RPMI8226 (cell line): Measurements from ENCODE around the gene OSBPL6.
A peak's percentile ranks its signal among the peaks of the same experiment; 100 is the strongest.

Source experiments
- DNase-seq: peaks from one replicate; pipeline ENCODE4 v3.0.0-alpha.2; 2015

OSBPL6 gene

GRCh38 chr2:178361588-178361987, 167.3 kb downstream of the OSBPL6 start:
- DNase-seq, result no peak

- DNase-seq, result no peak
Observed at GRCh38 chr2:178363252-178363651, 168.9 kb downstream of the OSBPL6 start.

- DNase-seq, result no peak
Observed at GRCh38 chr2:178365116-178365515, 170.8 kb downstream of the OSBPL6 start.

- no peak for DNase-seq
Observed at GRCh38 chr2:178366412-178366811, 172.1 kb downstream of the OSBPL6 start.

- DNase-seq, result no peak
Observed at GRCh38 chr2:178367344-178367743, 173.0 kb downstream of the OSBPL6 start.

- DNase-seq, result no peak
Observed at GRCh38 chr2:178374865-178375264, 180.6 kb downstream of the OSBPL6 start.

- no peak for DNase-seq
Observed at GRCh38 chr2:178377046-178377445, 182.7 kb downstream of the OSBPL6 start.

GRCh38 chr2:178379162-178380004, 185.1 kb downstream of the OSBPL6 start:
- DNase-seq, result no peak

- DNase-seq, result no peak
Observed at GRCh38 chr2:178380763-178381162, 186.5 kb downstream of the OSBPL6 start.

GRCh38 chr2:178383718-178384117, 189.4 kb downstream of the OSBPL6 start:
- no peak for DNase-seq

- no peak for DNase-seq
Observed at GRCh38 chr2:178385595-178386148, 191.4 kb downstream of the OSBPL6 start.

- no peak for DNase-seq
Observed at GRCh38 chr2:178386986-178387597, 192.8 kb downstream of the OSBPL6 start.

GRCh38 chr2:178388287-178388686, 194.0 kb downstream of the OSBPL6 start:
- no peak for DNase-seq

GRCh38 chr2:178391701-178392100, 197.4 kb downstream of the OSBPL6 start:
- no peak for DNase-seq

GRCh38 chr2:178392215-178392614, 197.9 kb downstream of the OSBPL6 start:
- no peak for DNase-seq

GRCh38 chr2:178394859-178395258, 200.5 kb downstream of the OSBPL6 start:
- no peak for DNase-seq

- no peak for DNase-seq
Observed at GRCh38 chr2:178395295-178395694, 201.0 kb downstream of the OSBPL6 start.

- no peak for DNase-seq
Observed at GRCh38 chr2:178395941-178396570, 201.7 kb downstream of the OSBPL6 start.

GRCh38 chr2:178397002-178397605, 202.8 kb downstream of the OSBPL6 start:
- DNase-seq, result peak; percentile 67

GRCh38 chr2:178401994-178402437, 207.7 kb downstream of the OSBPL6 start:
- no peak for DNase-seq

GRCh38 chr2:178403671-178404306, 209.5 kb downstream of the OSBPL6 start:
- DNase-seq, result peak; percentile 38

- peak; percentile 90 for DNase-seq
Observed at GRCh38 chr2:178404368-178404767, 210.1 kb downstream of the OSBPL6 start.

GRCh38 chr2:178409261-178409660, 214.9 kb downstream of the OSBPL6 start:
- no peak for DNase-seq
